Loucy (cell line): ENCODE measurements around the gene ALPK3.

Experiments
- H2AFZ ChIP-seq: fragments of 200-600 bp; sonication (generic); 2 replicates; pipeline ENCODE4 v1.6.0; 2016; ENCODE audit warnings: antibody characterized with exemption, mild to moderate bottlenecking, low read length, moderate library complexity
- H3F3A ChIP-seq: fragments of 200-600 bp; 2 replicates; pipeline ENCODE4 v1.6.0; 2016; ENCODE audit warnings: antibody characterized with exemption, low read depth, mild to moderate bottlenecking
- H3K27me3 ChIP-seq: fragments of 200-600 bp; sonication (generic); 2 replicates; pipeline ENCODE4 v1.6.1; 2014; ENCODE audit warnings: low read length, mild to moderate bottlenecking; ENCODE audit not compliant: insufficient read depth, poor library complexity, severe bottlenecking
- H3K36me3 ChIP-seq: fragments of 200-600 bp; sonication (generic); 2 replicates; pipeline ENCODE4 v1.6.1; 2016; ENCODE audit warnings: low read length; ENCODE audit not compliant: insufficient read depth
- H3K4me1 ChIP-seq: fragments of 200-600 bp; sonication (generic); 2 replicates; pipeline ENCODE4 v1.5.1; 2014; ENCODE audit warnings: low read length, mild to moderate bottlenecking; ENCODE audit not compliant: insufficient read depth, poor library complexity, severe bottlenecking
- H3K4me2 ChIP-seq: fragments of 200-600 bp; sonication (generic); 2 replicates; pipeline ENCODE4 v1.6.0; 2014; ENCODE audit warnings: antibody characterized with exemption, low read length, low read depth, mild to moderate bottlenecking; ENCODE audit not compliant: poor library complexity, severe bottlenecking
- H3K4me3 ChIP-seq: fragments of 200-600 bp; sonication (generic); 2 replicates; pipeline ENCODE4 v1.5.1; 2014; ENCODE audit warnings: low read length, mild to moderate bottlenecking, mixed read lengths; ENCODE audit not compliant: poor library complexity, severe bottlenecking
- H3K79me2 ChIP-seq: fragments of 200-600 bp; sonication (generic); 2 replicates; pipeline ENCODE4 v1.6.1; 2014; ENCODE audit warnings: low read length; ENCODE audit not compliant: insufficient read depth
- H3K9ac ChIP-seq: fragments of 200-600 bp; sonication (generic); 2 replicates; pipeline ENCODE4 v1.6.0; 2014; ENCODE audit warnings: mild to moderate bottlenecking, low read depth, low read length, moderate library complexity; ENCODE audit not compliant: poor library complexity, severe bottlenecking
- H3K9me2 ChIP-seq: fragments of 200-600 bp; sonication (generic); replicated peaks from 2 replicates; pipeline ENCODE4 v1.6.1; 2016; ENCODE audit warnings: low read depth, low read length, mixed read lengths
- H3K9me3 ChIP-seq: fragments of 200-600 bp; sonication (generic); 2 replicates; pipeline ENCODE4 v1.6.1; 2014; ENCODE audit warnings: mild to moderate bottlenecking, antibody characterized with exemption, low read length, low read depth; ENCODE audit not compliant: insufficient read depth
- H4K20me1 ChIP-seq: fragments of 200-600 bp; sonication (generic); 2 replicates; pipeline ENCODE4 v1.6.0; 2014; ENCODE audit warnings: antibody characterized with exemption, low read length, mild to moderate bottlenecking; ENCODE audit not compliant: insufficient read depth, poor library complexity, severe bottlenecking
- CTCF ChIP-seq: fragments of 200-600 bp; sonication (generic); conservative IDR thresholded peaks from 2 replicates; pipeline ENCODE4 v1.5.1; 2014; ENCODE audit warnings: mild to moderate bottlenecking, antibody characterized with exemption, low read length
- EZH2phosphoT487 ChIP-seq: fragments of 200-600 bp; IDR thresholded peaks from 2 replicates; pipeline ENCODE4 v1.6.1; 2018; ENCODE audit warnings: antibody characterized with exemption, mild to moderate bottlenecking, moderate library complexity, borderline replicate concordance

ALPK3 gene

DNA sequence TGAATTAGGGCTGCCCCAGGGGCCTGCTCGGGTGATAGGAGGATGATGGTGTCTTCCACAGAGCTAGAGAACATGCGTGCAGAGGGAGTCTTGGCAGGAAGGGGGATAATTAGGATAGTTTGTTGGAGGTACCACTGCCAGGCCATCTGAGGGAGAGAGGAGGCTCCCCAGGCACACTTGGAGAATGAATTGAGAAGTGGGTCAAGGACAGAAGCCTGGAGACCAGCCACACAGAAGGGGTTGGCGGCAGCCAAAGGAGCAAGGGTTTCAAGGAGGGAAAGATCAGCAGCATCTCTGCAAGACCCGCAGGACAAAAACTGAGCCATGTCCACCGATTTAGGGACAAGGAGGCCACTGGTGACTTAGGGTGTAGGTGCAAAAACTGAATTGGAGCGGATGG, 74.2 kb downstream of the ALPK3 start:
- no peaks in the 10 kb centered on the region for H3K27me3 ChIP-seq
- H4K20me1 ChIP-seq, result no peaks in the 10 kb centered on the region
- TF ChIP-seq EZH2phosphoT487 (no peak), CTCF (no peak)
- H3K4me2 ChIP-seq, result no peak overlapping the region
- H3K36me3 ChIP-seq, result no peaks in the 10 kb centered on the region
- no peaks in the 10 kb centered on the region for H3F3A ChIP-seq
- H3K9me3 ChIP-seq, result no peaks in the 10 kb centered on the region
- no peak overlapping the region for H3K4me3 ChIP-seq
- H3K79me2 ChIP-seq, result no peaks in the 10 kb centered on the region
- no peaks in the 10 kb centered on the region for H3K9me2 ChIP-seq
- H3K9ac ChIP-seq, result no peak overlapping the region
- H2AFZ ChIP-seq, result no peak overlapping the region
- no peaks in the 10 kb centered on the region for H3K4me1 ChIP-seq

DNA sequence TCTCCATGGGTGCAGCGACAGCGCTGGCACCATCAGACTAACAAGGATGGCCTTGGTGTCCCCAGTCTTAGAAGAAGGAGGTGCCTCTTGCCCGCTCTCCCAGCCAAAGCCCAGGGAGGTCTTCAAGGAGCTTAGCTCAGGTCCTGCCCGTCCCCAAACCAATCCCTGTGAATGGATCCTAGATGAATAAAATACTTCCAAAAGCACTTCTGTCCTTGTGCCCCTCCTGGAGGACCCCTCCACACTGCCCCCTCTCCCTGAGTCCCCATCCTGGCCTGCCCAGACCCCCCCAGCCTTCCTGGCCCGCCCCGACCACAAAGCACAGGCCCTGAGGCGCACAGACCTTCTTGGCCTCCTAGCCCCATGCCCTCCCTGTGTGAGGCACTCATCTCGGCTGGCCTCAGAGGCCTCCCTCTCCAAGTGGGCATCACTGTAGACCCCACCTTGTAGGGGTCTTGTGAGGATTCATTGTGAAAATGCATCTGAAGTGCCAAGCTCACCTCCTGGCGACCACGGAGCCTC, 75.7 kb downstream of the ALPK3 start:
- Histone ChIP-seq H3K4me2 (no peak overlapping the region), H3K79me2 (no peaks in the 10 kb centered on the region), H3K4me1 (no peaks in the 10 kb centered on the region), H2AFZ (no peak overlapping the region), H3K9me3 (no peaks in the 10 kb centered on the region), H4K20me1 (no peaks in the 10 kb centered on the region), H3K9me2 (no peaks in the 10 kb centered on the region), H3K36me3 (no peaks in the 10 kb centered on the region), H3K4me3 (no peak overlapping the region), H3F3A (no peaks in the 10 kb centered on the region), H3K9ac (no peak overlapping the region), H3K27me3 (no peaks in the 10 kb centered on the region)
- TF ChIP-seq CTCF (no peak), EZH2phosphoT487 (no peak)

GRCh38 chr15:84893607-84894006, 76.5 kb downstream of the ALPK3 start:
- no peaks in the 10 kb centered on the region for H3K9me2 ChIP-seq
- no peaks in the 10 kb centered on the region for H3K4me1 ChIP-seq
- no peaks in the 10 kb centered on the region for H3K27me3 ChIP-seq
- TF ChIP-seq CTCF (no peak), EZH2phosphoT487 (no peak)
- H2AFZ ChIP-seq, result no peak overlapping the region
- no peak overlapping the region for H3K9ac ChIP-seq
- no peak overlapping the region for H3K4me2 ChIP-seq
- no peaks in the 10 kb centered on the region for H3K9me3 ChIP-seq
- no peaks in the 10 kb centered on the region for H4K20me1 ChIP-seq
- H3K79me2 ChIP-seq, result no peaks in the 10 kb centered on the region
- no peak overlapping the region for H3K4me3 ChIP-seq
- no peaks in the 10 kb centered on the region for H3K36me3 ChIP-seq
- no peaks in the 10 kb centered on the region for H3F3A ChIP-seq
